ENCODE results near the gene FSTL1.

The FSTL1 gene

GRCh38 chr3:120440001-120440703 is 10.6 kb downstream of the FSTL1 start:
- DNase-seq (ENCODE audit: low read depth in 3 of 3, low spot score in 1 of 3): no peak

GRCh38 chr3:120438665-120439370 is 12.0 kb downstream of the FSTL1 start:
- no peak for DNase-seq (ENCODE audit: low read depth in 3 of 3, low spot score in 1 of 3)

- DNase-seq (ENCODE audit: low read depth in 3 of 3, low spot score in 1 of 3): no peak
Observed at GRCh38 chr3:120438216-120438615, 12.6 kb downstream of the FSTL1 start.

- DNase-seq (ENCODE audit: low read depth in 3 of 3, low spot score in 1 of 3): no peak
Observed at GRCh38 chr3:120437559-120437958, 13.2 kb downstream of the FSTL1 start.

GRCh38 chr3:120436523-120437050 is 14.2 kb downstream of the FSTL1 start:
- no peak for DNase-seq (ENCODE audit: low read depth in 3 of 3, low spot score in 1 of 3)

- DNase-seq (ENCODE audit: low read depth in 3 of 3, low spot score in 1 of 3): no peak
Observed at GRCh38 chr3:120435621-120436020, 15.2 kb downstream of the FSTL1 start.

- no peak for DNase-seq (ENCODE audit: low read depth in 3 of 3, low spot score in 1 of 3)
Observed at GRCh38 chr3:120433662-120434331, 17.0 kb downstream of the FSTL1 start.

GRCh38 chr3:120432150-120432860 is 18.5 kb downstream of the FSTL1 start:
- DNase-seq (ENCODE audit: low read depth in 3 of 3, low spot score in 1 of 3): no peak

- no peak for DNase-seq (ENCODE audit: low read depth in 3 of 3, low spot score in 1 of 3)
Observed at GRCh38 chr3:120429921-120430361, 20.9 kb downstream of the FSTL1 start.

- no peak for DNase-seq (ENCODE audit: low read depth in 3 of 3, low spot score in 1 of 3)
Observed at GRCh38 chr3:120428924-120429323, 21.9 kb downstream of the FSTL1 start.

GRCh38 chr3:120427201-120427600 is 23.6 kb downstream of the FSTL1 start:
- DNase-seq (ENCODE audit: low read depth in 3 of 3, low spot score in 1 of 3): no peak

- no peak for DNase-seq (ENCODE audit: low read depth in 3 of 3, low spot score in 1 of 3)
Observed at GRCh38 chr3:120425572-120426250, 25.1 kb downstream of the FSTL1 start.

- DNase-seq (ENCODE audit: low read depth in 3 of 3, low spot score in 1 of 3): no peak
Observed at GRCh38 chr3:120424976-120425570, 25.7 kb downstream of the FSTL1 start.

GRCh38 chr3:120424506-120424905 is 26.3 kb downstream of the FSTL1 start:
- no peak for DNase-seq (ENCODE audit: low read depth in 3 of 3, low spot score in 1 of 3)

- DNase-seq (ENCODE audit: low read depth in 3 of 3, low spot score in 1 of 3): no peak
Observed at GRCh38 chr3:120423432-120423831, 27.4 kb downstream of the FSTL1 start.

- DNase-seq (ENCODE audit: low read depth in 3 of 3, low spot score in 1 of 3): no peak
Observed at GRCh38 chr3:120421926-120422325, 28.9 kb downstream of the FSTL1 start.

GRCh38 chr3:120420928-120421551 is 29.8 kb downstream of the FSTL1 start:
- no peak for DNase-seq (ENCODE audit: low read depth in 3 of 3, low spot score in 1 of 3)

GRCh38 chr3:120420360-120420759 is 30.4 kb downstream of the FSTL1 start:
- no peak for DNase-seq (ENCODE audit: low read depth in 3 of 3, low spot score in 1 of 3)

- no peak for DNase-seq (ENCODE audit: low read depth in 3 of 3, low spot score in 1 of 3)
Observed at GRCh38 chr3:120419797-120420196, 31.0 kb downstream of the FSTL1 start.

All from stimulated activated CD4-positive, alpha-beta T cell treated with anti-CD3 and anti-CD28 coated beads, TNF-alpha, amount 100 ng/mL, for 1 hour (primary cell).